SKM-1 (cell line): ENCODE results near the gene BRF1.

Experiments
- DNase-seq: peaks from one replicate; lab custom pipeline; 2025; ENCODE audit not compliant: unreplicated experiment; lab: John Stamatoyannopoulos, UW

BRF1 gene

GRCh38 chr14:105240811-105241576 lies 59.8 kb downstream of the BRF1 start:
- no peak for DNase-seq

- no peak for DNase-seq
These were observed 71.6 kb downstream of the BRF1 start for GRCh38 chr14:105229099-105229655.

- no peak for DNase-seq
These were observed 72.2 kb downstream of the BRF1 start for GRCh38 chr14:105228562-105228961.

GRCh38 chr14:105227346-105227745 lies 73.5 kb downstream of the BRF1 start:
- no peak for DNase-seq

GRCh38 chr14:105226198-105226597 lies 74.6 kb downstream of the BRF1 start:
- DNase-seq = no peak

GRCh38 chr14:105224845-105225570 lies 75.8 kb downstream of the BRF1 start:
- DNase-seq = no peak

- no peak for DNase-seq
These were observed 76.8 kb downstream of the BRF1 start for GRCh38 chr14:105223770-105224544.

GRCh38 chr14:105223260-105223659 lies 77.5 kb downstream of the BRF1 start:
- no peak for DNase-seq

- DNase-seq = no peak
These were observed 79.1 kb downstream of the BRF1 start for GRCh38 chr14:105221598-105222178.

GRCh38 chr14:105220699-105221597 lies 79.9 kb downstream of the BRF1 start:
- no peak for DNase-seq

GRCh38 chr14:105219753-105220152 lies 81.0 kb downstream of the BRF1 start:
- no peak for DNase-seq

GRCh38 chr14:105219043-105219612 lies 81.7 kb downstream of the BRF1 start:
- no peak for DNase-seq

GRCh38 chr14:105218611-105219010 lies 82.2 kb downstream of the BRF1 start:
- DNase-seq = no peak

GRCh38 chr14:105217774-105218173 lies 83.0 kb downstream of the BRF1 start:
- no peak for DNase-seq

GRCh38 chr14:105216490-105217247 lies 84.1 kb downstream of the BRF1 start:
- DNase-seq = no peak

GRCh38 chr14:105215602-105216001 lies 85.2 kb downstream of the BRF1 start:
- no peak for DNase-seq

- DNase-seq = no peak
These were observed 86.4 kb downstream of the BRF1 start for GRCh38 chr14:105214324-105214915.

- no peak for DNase-seq
These were observed 87.4 kb downstream of the BRF1 start for GRCh38 chr14:105213361-105213760.
